Neural cell (in vitro differentiated cells): ENCODE measurements around the gene TRPM7.

ENCODE experiments used
- EP300 ChIP-seq: fragments of 450-650 bp; conservative IDR thresholded peaks from 2 replicates; pipeline ENCODE4 v1.6.1; 2014; ENCODE audit warnings: antibody characterized with exemption, mild to moderate bottlenecking, moderate library complexity; ENCODE audit not compliant: poor library complexity, severe bottlenecking
- EZH2 ChIP-seq: fragments of 200-600, 300-800 bp; shearing (Covaris generic), sonication (generic); IDR thresholded peaks from 2 replicates; pipeline ENCODE4 v1.6.1; 2014; ENCODE audit warnings: antibody characterized with exemption, low read length, borderline replicate concordance, mild to moderate bottlenecking; ENCODE audit not compliant: insufficient read depth, poor library complexity, severe bottlenecking
- POLR2AphosphoS5 ChIP-seq: IDR thresholded peaks from 2 replicates; pipeline ENCODE4 v1.6.1; 2012
- RAD21 ChIP-seq: fragments of 450-650 bp; conservative IDR thresholded peaks from 2 replicates; pipeline ENCODE4 v1.6.1; 2014; ENCODE audit warnings: antibody characterized with exemption, mild to moderate bottlenecking, moderate library complexity
- TF ChIP-seq, protein P1 (sequence below): fragments of 450-650 bp; IDR thresholded peaks from 2 replicates; pipeline ENCODE4 v1.5.1; 2014; ENCODE audit warnings: antibody characterized with exemption, mild to moderate bottlenecking, moderate library complexity; ENCODE audit not compliant: poor library complexity, severe bottlenecking

- TF ChIP-seq EP300 (no peak), RAD21 (no peak), EZH2 (no peak), POLR2AphosphoS5 (no peak)
- TF ChIP-seq, protein P1, sequence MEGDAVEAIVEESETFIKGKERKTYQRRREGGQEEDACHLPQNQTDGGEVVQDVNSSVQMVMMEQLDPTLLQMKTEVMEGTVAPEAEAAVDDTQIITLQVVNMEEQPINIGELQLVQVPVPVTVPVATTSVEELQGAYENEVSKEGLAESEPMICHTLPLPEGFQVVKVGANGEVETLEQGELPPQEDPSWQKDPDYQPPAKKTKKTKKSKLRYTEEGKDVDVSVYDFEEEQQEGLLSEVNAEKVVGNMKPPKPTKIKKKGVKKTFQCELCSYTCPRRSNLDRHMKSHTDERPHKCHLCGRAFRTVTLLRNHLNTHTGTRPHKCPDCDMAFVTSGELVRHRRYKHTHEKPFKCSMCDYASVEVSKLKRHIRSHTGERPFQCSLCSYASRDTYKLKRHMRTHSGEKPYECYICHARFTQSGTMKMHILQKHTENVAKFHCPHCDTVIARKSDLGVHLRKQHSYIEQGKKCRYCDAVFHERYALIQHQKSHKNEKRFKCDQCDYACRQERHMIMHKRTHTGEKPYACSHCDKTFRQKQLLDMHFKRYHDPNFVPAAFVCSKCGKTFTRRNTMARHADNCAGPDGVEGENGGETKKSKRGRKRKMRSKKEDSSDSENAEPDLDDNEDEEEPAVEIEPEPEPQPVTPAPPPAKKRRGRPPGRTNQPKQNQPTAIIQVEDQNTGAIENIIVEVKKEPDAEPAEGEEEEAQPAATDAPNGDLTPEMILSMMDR, result no peak
These were observed 16.5 kb downstream of the TRPM7 start for GRCh38 chr15:50670115-50670514.
